Psoas muscle (tissue), 8 donors: ENCODE results near the gene HEG1. TPM values are rescaled to one million over a fixed set of nuclear protein-coding genes. Genes with fewer than 3 reads are reported as not detected.

Experiments used
- ATAC-seq, 4 donors: fragments of 200-7000 bp; cut with Tn5 transposase; one replicate each; pipeline ENCODE4 v1.9.1; 2020; ENCODE audit warnings: moderate library complexity in 3 of 4, mild to moderate bottlenecking in 2 of 4
- DNase-seq, 2 donors: peaks; one replicate each; pipeline ENCODE4 v3.0.0-alpha.2; 2020
- H3K27ac ChIP-seq: fragments of 200-600 bp; one replicate; pipeline ENCODE4 v1.8.0; 2022
- H3K27me3 ChIP-seq, 3 donors: fragments of 200-600 bp in 1 of 3; one replicate each; pipeline versions ENCODE4 v1.6.1 to v1.8.0; 2013 to 2022; ENCODE audit warnings: low read length in 2 of 3, mild to moderate bottlenecking in 2 of 3, moderate library complexity in 1 of 3; ENCODE audit not compliant: insufficient read depth in 3 of 3
- H3K36me3 ChIP-seq, 2 donors: fragments of 200-600 bp in 1 of 2; one replicate each; pipeline versions ENCODE4 v1.6.1 to v1.8.0; 2013 to 2022; ENCODE audit warnings: low read depth in 1 of 2, mild to moderate bottlenecking in 1 of 2, moderate library complexity in 1 of 2; ENCODE audit not compliant: insufficient read depth in 1 of 2
- H3K4me1 ChIP-seq: fragments of 200-600 bp; one replicate; pipeline ENCODE4 v1.8.0; 2022
- H3K4me3 ChIP-seq: fragments of 200-600 bp; one replicate; pipeline ENCODE4 v1.8.0; 2022; ENCODE audit warnings: mild to moderate bottlenecking
- H3K9me3 ChIP-seq: fragments of 200-600 bp; one replicate; pipeline ENCODE4 v1.8.0; 2022
- WGBS, 3 donors: extraction: QIAGEN DNeasy Blood & Tissue Kit; methylation state at CpG; one replicate each; pipeline versions ENCODE4 v1.1.6 to v1.1.7; 2013; 5-methylcytosine and 5-hydroxymethylcytosine counted together
- intact Hi-C, 2 donors: fragments of 100-400 bp; cut with DNase I; formaldehyde crosslinking; loops; one replicate each; pipeline versions ENCODE4 v1.11.0 to v1.14.2; 2022
- polyA plus RNA-seq, 3 donors: library from polyadenylated mRNA; stranded (reverse); fragments of 200-250 nt; gene quantifications; one replicate each; pipeline ENCODE4 v1.2.3, GENCODE V29; 2013
- total RNA-seq, 4 donors: library from RNA; stranded (reverse); fragmentation: NEBNext Ultra II Directional in 2 of 4; extraction: Animal tissue kit (Norgen Biotek cat#: 25700) in 2 of 4; gene quantifications; one replicate each; pipeline versions ENCODE4 v1.2.1 to v1.2.4, GENCODE V29; 2021 to 2023
- TF ChIP-seq, protein P1 (sequence below): fragments of 200-600 bp; IDR thresholded peaks from one replicate; pipeline ENCODE4 v1.8.0; 2022; ENCODE audit warnings: antibody characterized with exemption
- donor health status: healthy with polysubstance abuse.
- donor health status: DM: no; HTN: no; CAD: no; lungs with moderate emphysema.
- donor health status: Bipolar disorder and iron deficiency.
- donor health status: healthy.
- donor health status: DM: yes; HTN: yes; CAD: no.
- donor health status: DM: no; HTN: no; CAD: no.
- donor health status: DM: no; HTN: no; CAD: no.
- donor health status: DM: yes; HTN: yes; CAD: no.

Gene HEG1
- total and polyA plus RNA-seq, 7 donors: 3.2 to 38.7 (median 11.7) TPM

DNA sequence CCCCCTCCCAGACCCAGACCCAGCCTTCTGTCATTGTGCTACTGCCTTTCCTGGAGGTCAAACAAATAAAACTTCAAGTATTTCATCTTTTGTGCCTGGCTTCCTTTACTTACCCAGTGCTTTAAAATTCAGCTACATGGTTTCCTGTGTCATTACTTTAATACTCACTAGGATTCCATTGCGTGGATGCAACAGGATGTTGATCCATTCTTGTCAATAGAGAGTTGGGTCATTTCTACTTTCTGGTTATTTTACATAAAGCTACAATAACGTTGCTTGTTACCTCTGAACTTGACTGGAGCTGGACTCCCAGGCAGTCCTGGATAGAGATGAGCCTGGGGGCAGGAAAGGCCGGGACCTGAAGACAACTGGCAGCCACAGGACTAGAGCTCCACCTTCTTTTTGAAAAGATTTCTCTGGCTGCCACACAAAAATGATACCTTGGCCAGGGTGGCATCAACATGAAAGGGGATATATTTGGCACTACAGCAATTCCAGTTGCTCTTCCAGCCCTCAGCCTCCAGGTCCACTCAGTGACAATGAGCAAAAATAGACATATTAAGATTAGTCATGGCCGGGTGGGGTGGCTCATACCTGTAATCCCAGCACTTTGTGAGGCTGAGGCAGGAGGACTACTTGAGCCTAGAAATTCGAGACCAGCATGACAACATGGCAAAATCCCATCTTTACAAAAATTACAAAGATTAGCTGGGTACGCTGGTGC lies 23.3 kb upstream of the HEG1 start:
- intact Hi-C loops: no loop called here
- peak; percentile 90 to 92 (median 91) for ATAC-seq
- no peaks in the 10 kb centered on the region for H3K9me3 ChIP-seq
- TF ChIP-seq, protein P1, sequence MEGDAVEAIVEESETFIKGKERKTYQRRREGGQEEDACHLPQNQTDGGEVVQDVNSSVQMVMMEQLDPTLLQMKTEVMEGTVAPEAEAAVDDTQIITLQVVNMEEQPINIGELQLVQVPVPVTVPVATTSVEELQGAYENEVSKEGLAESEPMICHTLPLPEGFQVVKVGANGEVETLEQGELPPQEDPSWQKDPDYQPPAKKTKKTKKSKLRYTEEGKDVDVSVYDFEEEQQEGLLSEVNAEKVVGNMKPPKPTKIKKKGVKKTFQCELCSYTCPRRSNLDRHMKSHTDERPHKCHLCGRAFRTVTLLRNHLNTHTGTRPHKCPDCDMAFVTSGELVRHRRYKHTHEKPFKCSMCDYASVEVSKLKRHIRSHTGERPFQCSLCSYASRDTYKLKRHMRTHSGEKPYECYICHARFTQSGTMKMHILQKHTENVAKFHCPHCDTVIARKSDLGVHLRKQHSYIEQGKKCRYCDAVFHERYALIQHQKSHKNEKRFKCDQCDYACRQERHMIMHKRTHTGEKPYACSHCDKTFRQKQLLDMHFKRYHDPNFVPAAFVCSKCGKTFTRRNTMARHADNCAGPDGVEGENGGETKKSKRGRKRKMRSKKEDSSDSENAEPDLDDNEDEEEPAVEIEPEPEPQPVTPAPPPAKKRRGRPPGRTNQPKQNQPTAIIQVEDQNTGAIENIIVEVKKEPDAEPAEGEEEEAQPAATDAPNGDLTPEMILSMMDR: no peak
- H3K4me1 ChIP-seq: no peaks in the 10 kb centered on the region
- peak overlapping the region; percentile 17 for H3K27ac ChIP-seq
- no peaks in the 10 kb centered on the region for H3K27me3 ChIP-seq
- no peak overlapping the region for H3K4me3 ChIP-seq
- no peak for DNase-seq
- WGBS, 3 donors: 41 to 57% (median 45%) methylated on average over 6 of the region's 6 CpGs
- H3K36me3 ChIP-seq: no peaks in the 10 kb centered on the region

DNA sequence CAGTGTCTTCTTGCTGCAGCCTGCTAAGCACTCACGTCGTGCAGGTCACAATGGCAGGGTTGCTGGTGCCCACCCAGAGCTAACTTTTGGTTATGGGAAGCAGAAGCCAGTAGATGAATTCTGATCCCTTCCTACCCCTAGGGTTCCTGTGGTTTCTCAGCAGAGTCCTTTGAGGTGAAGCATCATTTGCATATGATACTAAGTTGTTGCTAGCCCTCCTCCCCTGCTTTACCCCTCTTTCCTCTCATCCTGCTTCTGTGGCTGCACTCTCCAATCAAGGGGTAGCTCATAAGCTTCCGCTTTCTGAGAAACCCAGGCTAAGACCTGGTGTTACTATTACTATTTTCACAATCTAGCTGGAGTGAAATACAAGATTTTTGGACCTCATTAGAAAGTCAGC lies 22.1 kb upstream of the HEG1 start:
- no peaks in the 10 kb centered on the region for H3K9me3 ChIP-seq
- WGBS, 3 donors: 78 to 93% (median 84%) methylated on average over 3 of the region's 3 CpGs
- TF ChIP-seq, protein P1: no peak
- no peaks in the 10 kb centered on the region for H3K27me3 ChIP-seq
- no peak overlapping the region for H3K27ac ChIP-seq
- DNase-seq (no peak), ATAC-seq (no peak)
- no peak overlapping the region for H3K4me3 ChIP-seq
- no peaks in the 10 kb centered on the region for H3K4me1 ChIP-seq
- intact Hi-C loops: no loop called here
- H3K36me3 ChIP-seq: no peaks in the 10 kb centered on the region

DNA sequence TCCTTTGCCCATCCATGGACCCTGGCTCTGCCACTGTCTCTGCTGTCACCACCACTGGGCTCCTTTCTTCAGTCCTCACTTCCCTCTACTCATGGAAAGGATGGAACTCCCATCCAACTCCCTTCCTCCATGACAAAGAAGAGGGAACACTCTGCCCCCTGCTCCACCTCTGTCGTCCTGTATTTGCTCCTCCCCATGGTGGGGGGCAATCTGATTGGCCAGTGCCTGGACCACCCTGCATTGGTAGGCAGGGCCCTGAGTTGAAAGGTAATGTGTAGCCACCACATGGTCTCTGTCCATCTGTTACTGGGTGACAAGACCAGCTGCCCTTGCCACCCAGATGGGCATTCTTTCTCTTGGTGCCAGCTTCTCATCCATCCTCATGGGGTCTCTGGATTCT lies 20.7 kb upstream of the HEG1 start:
- DNase-seq (no peak), ATAC-seq (no peak)
- H3K27ac ChIP-seq: no peak overlapping the region
- TF ChIP-seq, protein P1: no peak
- 73 to 84% (median 79%) methylated on average over 1 of the region's 1 CpG for WGBS, 3 donors
- no peaks in the 10 kb centered on the region for H3K4me1 ChIP-seq
- no peak overlapping the region for H3K4me3 ChIP-seq
- no peaks in the 10 kb centered on the region for H3K27me3 ChIP-seq
- H3K36me3 ChIP-seq: no peaks in the 10 kb centered on the region
- H3K9me3 ChIP-seq: no peaks in the 10 kb centered on the region
- intact Hi-C loops: no loop called here

DNA sequence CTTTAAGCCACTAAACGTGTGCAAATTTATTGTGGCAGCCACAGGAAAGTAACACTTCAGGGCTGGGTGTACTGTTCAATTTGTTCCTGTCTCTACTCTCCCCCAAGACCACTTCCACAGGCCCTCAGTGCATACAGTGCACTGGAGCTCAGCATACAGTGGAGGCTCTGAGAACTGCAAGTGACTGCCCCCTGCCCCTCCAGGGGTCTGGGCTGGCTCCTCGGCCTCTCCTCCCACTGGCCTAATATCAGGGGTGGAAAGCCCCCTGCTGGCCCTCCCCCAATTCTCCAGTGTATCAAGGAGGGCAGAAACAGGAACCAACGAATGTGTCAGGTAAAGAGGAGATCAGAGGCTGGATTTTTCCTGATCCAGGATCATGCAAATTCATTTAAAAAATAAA lies 19.9 kb upstream of the HEG1 start:
- Histone ChIP-seq H3K36me3 (no peaks in the 10 kb centered on the region), H3K27ac (no peak overlapping the region), H3K4me3 (no peak overlapping the region), H3K27me3 (no peaks in the 10 kb centered on the region), H3K9me3 (no peaks in the 10 kb centered on the region), H3K4me1 (no peaks in the 10 kb centered on the region)
- ATAC-seq (no peak), DNase-seq (no peak)
- 80 to 88% (median 82%) methylated on average over 3 of the region's 3 CpGs for WGBS, 3 donors
- TF ChIP-seq, protein P1: no peak
- intact Hi-C loops: no loop called here

DNA sequence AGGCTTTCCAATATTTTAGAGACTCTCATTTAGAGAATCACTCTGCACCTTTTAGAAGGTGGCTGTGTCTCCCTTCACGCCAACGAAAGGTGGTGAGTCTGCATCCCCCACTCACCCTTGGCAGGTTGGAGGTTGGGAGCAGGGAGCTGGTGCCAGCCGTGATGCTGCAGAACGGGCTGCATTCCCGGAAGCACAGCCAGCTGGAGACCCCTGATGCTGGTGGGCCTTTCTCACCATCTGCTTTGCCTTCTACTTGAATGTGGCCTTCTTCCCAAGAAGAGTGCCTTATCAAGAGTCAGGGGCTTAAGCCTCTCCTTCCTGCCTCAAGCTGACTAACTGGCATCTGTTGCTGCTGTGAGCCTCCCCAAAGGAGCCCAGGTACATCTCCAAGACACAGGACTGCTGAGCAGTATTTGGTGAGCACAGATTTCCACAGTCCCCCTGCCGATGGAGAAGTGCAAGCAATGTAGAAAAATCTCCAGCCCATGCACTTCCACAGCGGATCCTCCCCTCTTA lies 17.7 kb upstream of the HEG1 start:
- H3K4me3 ChIP-seq: no peak overlapping the region
- H3K27me3 ChIP-seq: no peaks in the 10 kb centered on the region
- H3K36me3 ChIP-seq: no peaks in the 10 kb centered on the region
- DNase-seq: no peak
- ATAC-seq: no peak
- intact Hi-C loops: no loop called here
- TF ChIP-seq, protein P1: no peak
- H3K27ac ChIP-seq: no peak overlapping the region
- H3K4me1 ChIP-seq: no peaks in the 10 kb centered on the region
- H3K9me3 ChIP-seq: no peaks in the 10 kb centered on the region
- WGBS, 3 donors: 83 to 89% (median 84%) methylated on average over 7 of the region's 7 CpGs
